Gastrocnemius medialis (tissue), 4 donors: ENCODE data around the gene STARD8.

Source experiments
- POLR2A ChIP-seq, 2 donors: fragments of 450-650 bp; IDR thresholded peaks; one replicate each; pipeline ENCODE4 v1.6.1; 2017; ENCODE audit warnings: antibody characterized with exemption in 2 of 2, mild to moderate bottlenecking in 2 of 2, moderate library complexity in 2 of 2
- TF ChIP-seq, protein P1 (sequence below), 5 experiments: fragments of 450-650 bp in 3 of 5; fragments of 200-600 bp in 2 of 5; sonication (generic) in 2 of 5; IDR thresholded peaks in 4 of 5; conservative IDR thresholded peaks in 1 of 5; 1 replicate in 4 of 5; 2 replicates in 1 of 5; pipeline ENCODE4 v1.5.1; 2016 to 2019; ENCODE audit warnings: antibody characterized with exemption in 5 of 5, mild to moderate bottlenecking in 3 of 5, moderate library complexity in 3 of 5

DNA sequence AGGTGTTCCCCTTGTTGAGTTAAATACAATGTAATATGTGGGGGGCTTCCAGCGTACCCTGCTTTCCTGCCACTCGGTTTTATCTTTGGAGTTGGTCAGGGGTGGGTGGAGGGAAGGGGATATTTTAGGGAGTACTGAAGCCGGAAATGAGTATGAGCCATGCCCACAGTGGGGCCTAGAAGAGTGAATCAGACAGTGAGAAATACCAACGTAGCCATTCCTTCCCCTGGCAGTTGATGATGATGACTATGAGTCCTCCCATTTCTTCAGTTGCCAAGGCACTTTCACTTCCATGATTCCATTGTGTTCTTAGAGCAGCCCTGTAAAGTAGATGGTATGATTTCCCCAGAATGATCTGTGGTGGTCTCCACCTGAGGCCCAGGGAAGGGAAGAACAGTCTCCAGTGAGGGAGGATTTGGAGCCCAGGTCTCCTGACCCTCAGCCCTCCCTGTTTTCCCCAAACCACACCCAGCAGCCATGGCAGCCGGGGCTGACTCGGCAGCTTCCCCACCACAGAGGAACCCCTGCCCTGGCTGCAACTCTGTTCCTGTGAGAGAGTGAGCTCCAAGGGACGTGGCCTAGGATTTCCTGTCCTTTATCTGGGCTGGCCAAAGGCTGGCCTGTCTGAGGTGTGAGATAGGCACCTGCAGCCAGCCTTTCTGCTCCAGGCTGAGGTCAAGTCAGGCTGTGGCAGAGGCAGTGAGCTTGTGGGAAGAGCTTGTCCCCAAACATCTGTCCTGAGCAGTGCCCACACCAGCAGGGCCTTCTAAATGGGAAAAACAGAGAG is 52.7 kb downstream of the STARD8 start:
- TF ChIP-seq, protein P1, sequence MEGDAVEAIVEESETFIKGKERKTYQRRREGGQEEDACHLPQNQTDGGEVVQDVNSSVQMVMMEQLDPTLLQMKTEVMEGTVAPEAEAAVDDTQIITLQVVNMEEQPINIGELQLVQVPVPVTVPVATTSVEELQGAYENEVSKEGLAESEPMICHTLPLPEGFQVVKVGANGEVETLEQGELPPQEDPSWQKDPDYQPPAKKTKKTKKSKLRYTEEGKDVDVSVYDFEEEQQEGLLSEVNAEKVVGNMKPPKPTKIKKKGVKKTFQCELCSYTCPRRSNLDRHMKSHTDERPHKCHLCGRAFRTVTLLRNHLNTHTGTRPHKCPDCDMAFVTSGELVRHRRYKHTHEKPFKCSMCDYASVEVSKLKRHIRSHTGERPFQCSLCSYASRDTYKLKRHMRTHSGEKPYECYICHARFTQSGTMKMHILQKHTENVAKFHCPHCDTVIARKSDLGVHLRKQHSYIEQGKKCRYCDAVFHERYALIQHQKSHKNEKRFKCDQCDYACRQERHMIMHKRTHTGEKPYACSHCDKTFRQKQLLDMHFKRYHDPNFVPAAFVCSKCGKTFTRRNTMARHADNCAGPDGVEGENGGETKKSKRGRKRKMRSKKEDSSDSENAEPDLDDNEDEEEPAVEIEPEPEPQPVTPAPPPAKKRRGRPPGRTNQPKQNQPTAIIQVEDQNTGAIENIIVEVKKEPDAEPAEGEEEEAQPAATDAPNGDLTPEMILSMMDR (IDR thresholded peaks at IDR 0.05 in 4 of 5, conservative IDR thresholded peaks at IDR 0.05 in 1 of 5) = no peak
- no peak for TF ChIP-seq POLR2A (IDR thresholded peaks at IDR 0.05)
